Loucy (cell line): Measurements from ENCODE around the gene PPP1R18.

ENCODE experiments used
- EZH2phosphoT487 ChIP-seq: fragments of 200-600 bp; IDR thresholded peaks from 2 replicates; pipeline ENCODE4 v1.6.1; 2018; ENCODE audit warnings: antibody characterized with exemption, mild to moderate bottlenecking, moderate library complexity, borderline replicate concordance
- TF ChIP-seq, protein P1 (sequence below): fragments of 200-600 bp; sonication (generic); conservative IDR thresholded peaks from 2 replicates; pipeline ENCODE4 v1.5.1; 2014; ENCODE audit warnings: mild to moderate bottlenecking, antibody characterized with exemption, low read length

DNA sequence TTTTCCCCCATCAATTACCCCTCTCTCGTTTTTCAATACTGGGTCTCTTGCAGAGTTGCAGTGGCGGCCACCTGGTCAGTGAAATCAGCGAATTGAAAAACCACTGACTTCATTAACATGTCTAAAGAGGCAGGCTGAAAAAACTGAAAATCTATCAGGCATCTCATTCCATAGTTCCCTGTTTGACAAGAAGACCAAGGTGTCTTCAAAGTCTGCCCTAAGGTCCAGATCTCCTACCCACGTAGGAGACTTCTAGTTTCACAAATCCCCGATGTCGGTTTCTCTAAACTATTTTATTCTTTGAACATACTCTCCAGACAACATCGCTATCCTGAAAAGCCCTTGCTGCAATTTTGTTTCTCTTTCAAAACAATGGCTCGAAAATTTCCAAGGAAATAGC is 32.9 kb upstream of the PPP1R18 start:
- TF ChIP-seq, protein P1, sequence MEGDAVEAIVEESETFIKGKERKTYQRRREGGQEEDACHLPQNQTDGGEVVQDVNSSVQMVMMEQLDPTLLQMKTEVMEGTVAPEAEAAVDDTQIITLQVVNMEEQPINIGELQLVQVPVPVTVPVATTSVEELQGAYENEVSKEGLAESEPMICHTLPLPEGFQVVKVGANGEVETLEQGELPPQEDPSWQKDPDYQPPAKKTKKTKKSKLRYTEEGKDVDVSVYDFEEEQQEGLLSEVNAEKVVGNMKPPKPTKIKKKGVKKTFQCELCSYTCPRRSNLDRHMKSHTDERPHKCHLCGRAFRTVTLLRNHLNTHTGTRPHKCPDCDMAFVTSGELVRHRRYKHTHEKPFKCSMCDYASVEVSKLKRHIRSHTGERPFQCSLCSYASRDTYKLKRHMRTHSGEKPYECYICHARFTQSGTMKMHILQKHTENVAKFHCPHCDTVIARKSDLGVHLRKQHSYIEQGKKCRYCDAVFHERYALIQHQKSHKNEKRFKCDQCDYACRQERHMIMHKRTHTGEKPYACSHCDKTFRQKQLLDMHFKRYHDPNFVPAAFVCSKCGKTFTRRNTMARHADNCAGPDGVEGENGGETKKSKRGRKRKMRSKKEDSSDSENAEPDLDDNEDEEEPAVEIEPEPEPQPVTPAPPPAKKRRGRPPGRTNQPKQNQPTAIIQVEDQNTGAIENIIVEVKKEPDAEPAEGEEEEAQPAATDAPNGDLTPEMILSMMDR = no peak; the same call in 1 of the 2 replicates
- TF ChIP-seq EZH2phosphoT487 = no peak
